HG03521 (cell line): Measurements from ENCODE around the gene PSMC6.

Experiments
- ATAC-seq: cut with Tn5 transposase; IDR thresholded peaks from one replicate; pipeline ENCODE4 v1.9.1; 2021; ENCODE audit warnings: mild to moderate bottlenecking, moderate library complexity; ENCODE audit not compliant: unreplicated experiment

The PSMC6 gene

GRCh38 chr14:52706724-52707706 lies at the start of gene PSMC6:
PSMC6 (plus strand) TSS chr14:52707200; CDS start chr14:52707220, 20 bp downstream.
- ATAC-seq, result peak; percentile 98

GRCh38 chr14:52660325-52660724 lies 46.7 kb upstream of the PSMC6 start:
- no peak for ATAC-seq

- no peak for ATAC-seq
These were observed 46.2 kb upstream of the PSMC6 start for GRCh38 chr14:52660832-52661231.

GRCh38 chr14:52661314-52661713 lies 45.7 kb upstream of the PSMC6 start:
- ATAC-seq, result no peak

GRCh38 chr14:52663850-52664249 lies 43.1 kb upstream of the PSMC6 start:
- no peak for ATAC-seq

- ATAC-seq, result no peak
These were observed 28.4 kb upstream of the PSMC6 start for GRCh38 chr14:52678591-52678990.

- ATAC-seq, result no peak
These were observed 22.9 kb upstream of the PSMC6 start for GRCh38 chr14:52683985-52684520.

GRCh38 chr14:52686176-52686575 lies 20.8 kb upstream of the PSMC6 start:
- ATAC-seq, result no peak

- ATAC-seq, result no peak
These were observed 15.8 kb upstream of the PSMC6 start for GRCh38 chr14:52690983-52691760.

- no peak for ATAC-seq
These were observed 14.6 kb upstream of the PSMC6 start for GRCh38 chr14:52692248-52692962.

GRCh38 chr14:52693036-52693435 lies 14.0 kb upstream of the PSMC6 start:
- no peak for ATAC-seq

GRCh38 chr14:52693532-52693931 lies 13.5 kb upstream of the PSMC6 start:
- no peak for ATAC-seq

GRCh38 chr14:52694761-52695480 lies 12.1 kb upstream of the PSMC6 start:
- ATAC-seq, result peak; percentile 46

- ATAC-seq, result peak; percentile 65
These were observed 11.4 kb upstream of the PSMC6 start, which contains the start of gene ERO1A for GRCh38 chr14:52695481-52696091. ERO1A (minus strand) TSS chr14:52695558; CDS start chr14:52695481, 77 bp downstream.

GRCh38 chr14:52700701-52701172 lies 6.3 kb upstream of the PSMC6 start:
- no peak for ATAC-seq

GRCh38 chr14:52701223-52701622 lies 5.8 kb upstream of the PSMC6 start:
- no peak for ATAC-seq

- ATAC-seq, result no peak
These were observed 3.8 kb upstream of the PSMC6 start for GRCh38 chr14:52703225-52703624.

- ATAC-seq, result no peak
These were observed 3.3 kb upstream of the PSMC6 start for GRCh38 chr14:52703664-52704063.

GRCh38 chr14:52706286-52706685 lies 714 bp upstream of the PSMC6 start:
- ATAC-seq, result no peak
